ENCODE data around the gene MORN1.

The MORN1 gene

DNA sequence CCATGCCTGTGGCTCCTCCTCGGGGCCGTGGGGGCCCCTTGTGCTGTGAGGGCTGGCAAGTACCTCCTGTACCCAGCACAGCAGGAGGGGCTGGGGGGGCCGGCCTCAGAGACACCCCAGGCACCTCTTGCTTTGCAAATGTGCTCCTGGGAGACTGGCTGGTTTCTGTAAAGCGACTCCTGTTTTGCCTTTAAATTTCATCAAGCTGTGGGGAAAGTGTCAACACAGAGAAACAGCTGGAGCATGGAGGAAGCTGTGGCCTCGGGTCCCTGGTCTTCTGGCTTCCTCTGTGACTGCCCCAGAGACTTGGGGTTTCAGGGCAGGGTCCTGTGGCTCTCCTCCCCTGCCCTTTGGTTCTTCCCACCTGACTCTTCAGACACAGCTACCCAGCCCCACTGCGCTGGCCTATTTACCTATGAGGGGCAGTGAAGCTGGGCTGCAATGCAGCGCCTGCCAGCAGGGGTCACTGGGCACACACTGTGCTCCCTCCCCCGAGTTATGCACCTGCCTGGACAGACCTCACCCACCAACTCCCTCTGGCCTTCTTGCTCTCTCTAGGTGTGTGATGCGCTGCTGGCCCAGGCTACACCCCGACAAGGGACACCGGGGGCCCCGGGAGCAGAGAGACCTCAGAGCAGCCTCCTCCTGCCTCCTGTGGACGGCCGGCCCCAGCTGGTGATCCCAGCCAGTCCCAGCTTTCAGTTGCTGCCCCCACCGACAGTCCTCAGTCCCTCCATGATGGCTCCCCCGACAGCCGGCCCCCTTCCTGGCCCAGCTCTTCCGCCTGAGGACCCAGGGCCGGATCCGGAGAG lies 38.6 kb upstream of the MORN1 start:
- no peaks in the 10 kb centered on the region for H3K36me3 Mint-ChIP-seq (ENCODE audit: low read depth)
- H3K4me1 Mint-ChIP-seq (ENCODE audit: low read depth), result no peaks in the 10 kb centered on the region
- no peak overlapping the region for H3K27ac Mint-ChIP-seq
- no peaks in the 10 kb centered on the region for H3K27me3 Mint-ChIP-seq
- H3K9me3 Mint-ChIP-seq, result no peaks in the 10 kb centered on the region
- H3K4me3 Mint-ChIP-seq, result no peak overlapping the region

GRCh38 chr1:2428490-2428889 lies 37.1 kb upstream of the MORN1 start:
- Mint-ChIP-seq H3K4me3 (no peak overlapping the region), H3K27me3 (no peaks in the 10 kb centered on the region), H3K27ac (no peak overlapping the region), H3K4me1 (ENCODE audit: low read depth) (no peaks in the 10 kb centered on the region), H3K36me3 (ENCODE audit: low read depth) (no peaks in the 10 kb centered on the region), H3K9me3 (no peaks in the 10 kb centered on the region)

- H3K27ac Mint-ChIP-seq, result no peak overlapping the region
- no peaks in the 10 kb centered on the region for H3K4me1 Mint-ChIP-seq (ENCODE audit: low read depth)
- H3K9me3 Mint-ChIP-seq, result no peaks in the 10 kb centered on the region
- H3K4me3 Mint-ChIP-seq, result no peak overlapping the region
- no peaks in the 10 kb centered on the region for H3K27me3 Mint-ChIP-seq
- H3K36me3 Mint-ChIP-seq (ENCODE audit: low read depth), result no peaks in the 10 kb centered on the region
Observed at GRCh38 chr1:2427976-2428375, 36.6 kb upstream of the MORN1 start.

GRCh38 chr1:2427051-2427450 lies 35.7 kb upstream of the MORN1 start:
- Mint-ChIP-seq H3K4me1 (ENCODE audit: low read depth) (no peaks in the 10 kb centered on the region), H3K27ac (no peak overlapping the region)

GRCh38 chr1:2426540-2426939 lies 35.2 kb upstream of the MORN1 start:
- Mint-ChIP-seq H3K9me3 (no peaks in the 10 kb centered on the region), H3K27me3 (no peaks in the 10 kb centered on the region), H3K27ac (no peak overlapping the region), H3K4me3 (no peak overlapping the region), H3K4me1 (ENCODE audit: low read depth) (no peaks in the 10 kb centered on the region), H3K36me3 (ENCODE audit: low read depth) (no peaks in the 10 kb centered on the region)

More at GRCh38 chr1:2427051-2427450, 35.7 kb upstream of the MORN1 start:
- Mint-ChIP-seq H3K4me3 (no peak overlapping the region), H3K9me3 (no peaks in the 10 kb centered on the region), H3K27me3 (no peaks in the 10 kb centered on the region), H3K36me3 (ENCODE audit: low read depth) (no peaks in the 10 kb centered on the region)

- H3K36me3 Mint-ChIP-seq (ENCODE audit: low read depth), result no peaks in the 10 kb centered on the region
- H3K4me1 Mint-ChIP-seq (ENCODE audit: low read depth), result no peaks in the 10 kb centered on the region
- no peak overlapping the region for H3K27ac Mint-ChIP-seq
- H3K4me3 Mint-ChIP-seq, result no peak overlapping the region
- no peaks in the 10 kb centered on the region for H3K9me3 Mint-ChIP-seq
- no peaks in the 10 kb centered on the region for H3K27me3 Mint-ChIP-seq
Observed at GRCh38 chr1:2425892-2426291, 34.5 kb upstream of the MORN1 start.

DNA sequence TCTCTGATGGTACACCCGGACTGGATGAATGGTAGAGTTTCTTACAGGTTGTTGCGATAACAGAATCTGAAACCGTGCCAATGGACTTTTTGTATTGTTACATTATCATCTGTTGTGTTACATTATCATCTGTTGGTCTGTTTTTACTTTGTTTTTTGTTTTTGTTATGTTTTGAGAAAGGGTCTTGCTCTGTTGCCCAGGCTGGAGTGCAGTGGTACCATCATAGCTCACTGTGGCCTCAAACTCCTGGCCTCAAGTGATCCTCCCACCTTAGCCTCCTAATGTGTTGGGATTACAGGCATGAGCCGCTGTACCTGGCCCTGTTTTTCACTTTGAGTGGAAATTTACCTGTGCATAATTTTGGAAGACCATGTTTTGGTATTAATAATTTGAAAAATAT lies 31.2 kb upstream of the MORN1 start:
- Mint-ChIP-seq H3K4me1 (ENCODE audit: low read depth) (no peaks in the 10 kb centered on the region), H3K4me3 (no peak overlapping the region), H3K36me3 (ENCODE audit: low read depth) (no peaks in the 10 kb centered on the region), H3K9me3 (no peaks in the 10 kb centered on the region), H3K27ac (no peak overlapping the region), H3K27me3 (no peaks in the 10 kb centered on the region)

DNA sequence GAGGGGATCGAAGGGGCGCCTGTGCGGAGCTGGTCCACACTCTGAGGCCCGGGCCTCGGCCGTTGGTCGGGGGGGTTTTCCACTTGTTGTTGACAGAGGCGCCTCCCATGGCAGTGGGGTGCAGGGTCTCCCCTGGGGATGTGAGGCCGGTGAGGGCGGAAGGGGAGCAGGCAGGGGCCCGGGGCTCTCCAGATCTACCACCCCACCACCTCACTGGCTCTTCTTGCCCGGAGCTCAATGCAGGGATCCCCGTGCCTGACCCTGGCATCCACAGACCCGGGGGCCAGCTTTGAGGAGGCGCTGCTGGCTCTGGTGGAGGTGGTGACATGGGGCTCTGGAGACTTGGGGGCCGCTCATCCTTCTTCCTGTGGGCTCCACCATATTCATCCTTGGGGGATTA lies 28.1 kb upstream of the MORN1 start:
- no peaks in the 10 kb centered on the region for H3K27me3 Mint-ChIP-seq
- H3K36me3 Mint-ChIP-seq (ENCODE audit: low read depth), result no peaks in the 10 kb centered on the region
- H3K27ac Mint-ChIP-seq, result no peak overlapping the region
- H3K4me1 Mint-ChIP-seq (ENCODE audit: low read depth), result peaks cover 23% of the 10 kb centered on the region
- no peaks in the 10 kb centered on the region for H3K9me3 Mint-ChIP-seq
- no peak overlapping the region for H3K4me3 Mint-ChIP-seq

GRCh38 chr1:2418791-2419320 lies 27.5 kb upstream of the MORN1 start:
- Mint-ChIP-seq H3K27ac (no peak overlapping the region), H3K4me1 (ENCODE audit: low read depth) (peaks cover 28% of the 10 kb centered on the region), H3K36me3 (ENCODE audit: low read depth) (no peaks in the 10 kb centered on the region), H3K4me3 (no peak overlapping the region), H3K9me3 (no peaks in the 10 kb centered on the region), H3K27me3 (no peaks in the 10 kb centered on the region)

DNA sequence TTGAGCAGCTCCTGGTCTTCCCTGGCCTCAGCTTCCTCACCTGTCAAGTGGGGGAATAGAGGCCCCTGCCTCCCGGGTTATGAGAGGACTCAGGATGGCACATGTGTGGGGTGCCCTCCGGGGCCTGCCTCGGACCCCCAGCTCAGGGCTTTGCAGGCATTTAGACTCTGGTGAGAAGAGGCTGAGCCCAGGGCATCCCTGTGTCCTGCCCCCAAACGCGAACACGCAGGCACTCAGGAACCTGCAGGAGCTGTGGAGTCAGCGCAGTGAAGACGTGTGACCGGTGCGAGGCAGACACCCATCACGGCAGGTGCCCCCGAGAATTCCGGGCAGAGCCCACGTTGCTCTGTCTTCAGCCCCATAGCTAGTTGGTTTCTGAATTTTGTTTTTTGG lies 26.5 kb upstream of the MORN1 start:
- Mint-ChIP-seq H3K27me3 (no peaks in the 10 kb centered on the region), H3K4me3 (no peak overlapping the region), H3K4me1 (ENCODE audit: low read depth) (peaks cover 32% of the 10 kb centered on the region), H3K36me3 (ENCODE audit: low read depth) (no peaks in the 10 kb centered on the region), H3K9me3 (no peaks in the 10 kb centered on the region), H3K27ac (no peak overlapping the region)

DNA sequence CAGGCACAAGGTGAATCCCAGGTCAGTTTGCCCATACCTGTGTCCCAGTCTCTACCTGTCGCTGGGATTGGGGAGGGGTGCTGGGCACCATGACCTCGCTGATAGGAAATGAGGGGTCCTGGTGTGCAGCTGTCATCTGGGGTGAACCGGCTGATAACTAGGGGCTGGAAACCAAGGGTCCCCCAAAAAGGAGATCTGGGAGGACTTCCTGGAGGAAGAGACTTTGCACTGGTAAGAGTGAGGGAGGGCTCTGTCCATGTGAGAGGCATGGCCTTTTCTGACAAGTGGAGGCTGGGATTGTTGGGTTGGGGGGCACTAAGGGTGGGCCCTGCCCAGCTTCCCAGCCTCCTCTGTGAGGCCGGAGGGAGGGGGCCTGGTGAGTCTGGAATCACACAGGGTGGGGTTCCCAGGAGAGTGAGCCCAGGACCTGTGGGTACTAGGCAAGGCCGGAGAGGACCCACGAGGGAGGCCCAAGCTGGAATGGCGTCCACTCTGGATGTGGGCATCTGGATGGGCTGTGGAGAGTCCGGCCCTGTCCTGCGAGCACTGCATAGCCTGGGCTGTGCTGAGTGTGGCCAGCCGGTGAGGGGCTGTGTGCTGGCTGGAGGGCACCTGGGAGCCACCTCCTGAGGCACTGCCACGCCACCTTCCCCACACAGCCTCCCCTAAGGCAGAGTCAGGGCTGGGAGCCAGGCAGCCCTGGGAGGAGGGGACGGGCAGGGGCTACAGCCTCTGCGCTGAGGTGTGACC lies 25.9 kb upstream of the MORN1 start:
- Mint-ChIP-seq H3K36me3 (ENCODE audit: low read depth) (no peaks in the 10 kb centered on the region), H3K4me1 (ENCODE audit: low read depth) (peaks cover 32% of the 10 kb centered on the region), H3K4me3 (peak overlapping the region; percentile 78), H3K27ac (no peak overlapping the region), H3K27me3 (no peaks in the 10 kb centered on the region), H3K9me3 (no peaks in the 10 kb centered on the region)

- peak overlapping the region; percentile 78 for H3K4me3 Mint-ChIP-seq
- H3K4me1 Mint-ChIP-seq (ENCODE audit: low read depth), result peaks cover 32% of the 10 kb centered on the region
- H3K27ac Mint-ChIP-seq, result peak overlapping the region; percentile 70
- H3K9me3 Mint-ChIP-seq, result no peaks in the 10 kb centered on the region
- no peaks in the 10 kb centered on the region for H3K36me3 Mint-ChIP-seq (ENCODE audit: low read depth)
- H3K27me3 Mint-ChIP-seq, result no peaks in the 10 kb centered on the region
Observed at GRCh38 chr1:2416403-2416802, 25.0 kb upstream of the MORN1 start.

DNA sequence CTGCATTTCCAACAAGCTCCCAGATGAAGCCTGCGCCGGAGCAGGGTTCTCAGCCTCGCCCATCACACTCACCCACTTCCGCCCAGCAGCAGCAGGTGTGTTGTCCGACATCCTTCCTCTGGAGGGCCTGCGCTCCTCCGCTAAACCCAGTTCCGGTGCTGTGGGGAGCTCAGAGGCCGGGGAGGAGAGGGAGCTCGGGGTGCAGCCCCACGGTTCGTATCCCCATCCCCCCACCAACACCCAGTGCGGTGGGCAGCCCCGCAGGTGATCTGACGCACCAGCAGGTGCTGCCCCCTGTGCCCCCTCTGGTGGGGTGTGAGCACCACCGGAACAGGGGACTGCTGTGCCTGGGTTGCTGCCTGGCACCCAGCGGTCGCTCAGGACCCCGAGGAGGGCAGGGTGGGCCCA lies 24.5 kb upstream of the MORN1 start:
- Mint-ChIP-seq H3K9me3 (no peaks in the 10 kb centered on the region), H3K27ac (peak overlapping the region; percentile 80), H3K27me3 (no peaks in the 10 kb centered on the region), H3K4me3 (peak overlapping the region; percentile 78), H3K4me1 (ENCODE audit: low read depth) (peaks cover 37% of the 10 kb centered on the region), H3K36me3 (ENCODE audit: low read depth) (peaks cover 2% of the 10 kb centered on the region)

- no peaks in the 10 kb centered on the region for H3K9me3 Mint-ChIP-seq
- H3K27ac Mint-ChIP-seq, result peak overlapping the region; percentile 80
- H3K4me1 Mint-ChIP-seq (ENCODE audit: low read depth), result peaks cover 41% of the 10 kb centered on the region
- peak overlapping the region; percentile 78 for H3K4me3 Mint-ChIP-seq
- no peaks in the 10 kb centered on the region for H3K27me3 Mint-ChIP-seq
- peaks cover 7% of the 10 kb centered on the region for H3K36me3 Mint-ChIP-seq (ENCODE audit: low read depth)
Observed at GRCh38 chr1:2415337-2415736, 24.0 kb upstream of the MORN1 start.

DNA sequence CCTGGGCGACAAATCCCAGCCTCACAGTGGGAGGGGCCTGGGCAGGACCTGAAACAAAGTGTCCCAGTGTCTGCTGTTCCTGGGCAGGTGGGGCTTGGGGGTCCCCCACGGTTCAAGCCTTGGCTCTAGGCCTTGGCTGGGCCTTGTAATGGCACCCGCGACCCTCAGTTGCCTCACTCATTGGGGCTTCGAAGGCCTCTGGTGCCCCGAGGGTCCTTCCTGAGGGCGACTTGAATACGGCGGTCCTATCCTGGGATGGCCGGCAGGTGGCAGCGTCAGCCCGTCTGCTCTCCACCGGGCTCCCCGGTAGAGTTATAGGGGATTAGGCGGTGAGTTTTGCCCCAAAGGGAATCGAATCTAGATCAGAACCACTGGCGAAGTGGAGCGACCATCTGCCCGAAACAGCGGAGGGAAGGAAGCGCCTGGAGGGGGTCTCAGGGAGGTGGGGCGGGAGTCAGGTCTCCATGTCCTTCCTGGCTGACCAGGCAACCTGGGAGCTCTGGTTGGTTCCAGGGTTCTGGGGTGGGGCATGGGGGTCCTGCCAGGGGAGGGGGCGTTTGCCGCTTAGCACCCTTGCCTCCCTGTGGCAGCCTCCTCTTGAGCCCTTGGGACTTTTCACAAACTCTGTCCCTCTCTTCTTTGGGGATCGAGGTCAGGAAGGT lies 23.1 kb upstream of the MORN1 start:
- Mint-ChIP-seq H3K27ac (peak overlapping the region; percentile 89), H3K36me3 (ENCODE audit: low read depth) (peaks cover 10% of the 10 kb centered on the region), H3K4me3 (peak overlapping the region; percentile 82), H3K9me3 (no peaks in the 10 kb centered on the region), H3K27me3 (no peaks in the 10 kb centered on the region), H3K4me1 (ENCODE audit: low read depth) (peaks cover 42% of the 10 kb centered on the region)

Data from stimulated activated naive CD8-positive, alpha-beta T cell treated with anti-CD3 and anti-CD28 coated beads, Interleukin-15, Interleukin-2, amounts not matched to agents 100 ng/mL and 50 ng/mL, for 24 hours (primary cell).